GM19035 (cell line): ENCODE measurements around the gene BCL2L13.
A peak's percentile ranks its signal among the peaks of the same experiment; 100 is the strongest.
"Not testable (repeated sequence)": the region's sequence is repeated elsewhere in the genome, so short reads cannot be mapped to it uniquely, and the experiment has no call there.

Experiments
- ATAC-seq: cut with Tn5 transposase; IDR thresholded peaks from one replicate; pipeline ENCODE4 v1.9.1; 2021; ENCODE audit not compliant: unreplicated experiment

Gene BCL2L13

GRCh38 chr22:17634696-17635095 lies 3.9 kb upstream of the BCL2L13 start:
- no peak for ATAC-seq

- not testable (repeated sequence) for ATAC-seq
Observed at GRCh38 chr22:17636850-17637249, 1.7 kb upstream of the BCL2L13 start.

GRCh38 chr22:17637490-17638181 lies 921 bp upstream of the BCL2L13 start:
- no peak for ATAC-seq

DNA sequence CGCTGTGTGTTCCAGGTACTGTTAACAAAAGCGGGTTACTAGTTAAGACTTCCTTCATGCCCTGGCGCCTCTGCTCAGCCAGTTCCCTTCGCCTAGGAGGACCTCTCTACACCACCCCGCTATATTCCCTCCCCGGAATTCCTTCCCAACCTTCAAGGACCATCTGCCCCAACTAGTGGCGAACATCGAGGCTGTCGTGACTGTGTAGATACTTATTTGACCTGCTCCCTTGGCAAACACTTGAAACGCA lies 450 bp upstream of the BCL2L13 start:
- ATAC-seq, result peak; percentile 11

DNA sequence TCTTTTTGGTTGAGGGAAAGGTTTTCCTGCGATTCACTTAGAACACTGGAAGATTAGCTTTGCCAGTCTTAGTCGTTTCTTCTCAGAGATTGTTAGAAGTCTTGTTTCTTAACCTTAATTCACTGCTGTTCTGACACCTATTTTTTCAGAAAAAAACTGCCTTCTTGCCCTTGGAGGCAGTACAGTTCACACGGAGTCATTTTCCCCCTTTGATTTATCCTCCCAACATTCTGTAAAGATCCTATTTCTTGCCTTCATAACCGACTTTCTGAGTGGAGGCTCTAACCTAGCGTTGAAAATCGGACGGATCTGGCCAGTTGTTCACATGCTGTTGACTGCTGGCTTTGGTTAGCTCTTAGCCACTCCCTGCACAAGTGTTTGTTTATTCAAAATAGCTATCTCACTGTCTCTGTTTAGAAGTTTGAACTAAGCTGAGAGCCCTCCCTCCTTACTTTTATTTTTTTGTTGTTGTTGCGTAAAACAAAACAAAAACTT lies 737 bp downstream of the BCL2L13 start:
- no peak for ATAC-seq

DNA sequence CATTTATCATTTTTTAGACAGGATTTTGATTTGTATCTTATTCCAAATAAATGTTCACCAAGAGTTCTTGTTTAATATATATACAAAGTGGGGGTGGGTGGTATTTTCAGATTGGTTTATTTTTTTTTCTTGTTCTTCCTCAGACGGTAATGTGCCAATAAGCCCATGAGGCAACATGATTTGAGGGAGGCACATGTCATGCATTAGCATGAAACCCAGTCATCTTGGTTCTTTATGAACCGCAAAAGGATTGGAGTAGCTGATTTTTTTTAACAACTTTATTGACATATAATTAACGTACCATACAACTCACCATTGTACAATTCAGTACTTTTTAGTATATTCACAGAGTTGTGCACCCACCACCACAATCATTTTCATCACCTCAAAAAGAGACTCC lies 2.7 kb downstream of the BCL2L13 start:
- no peak for ATAC-seq

- ATAC-seq, result not testable (repeated sequence)
Observed at GRCh38 chr22:17642357-17642756, 3.8 kb downstream of the BCL2L13 start.

GRCh38 chr22:17647452-17647851 lies 8.9 kb downstream of the BCL2L13 start:
- no peak for ATAC-seq

- no peak for ATAC-seq
Observed at GRCh38 chr22:17647991-17648390, 9.4 kb downstream of the BCL2L13 start.

DNA sequence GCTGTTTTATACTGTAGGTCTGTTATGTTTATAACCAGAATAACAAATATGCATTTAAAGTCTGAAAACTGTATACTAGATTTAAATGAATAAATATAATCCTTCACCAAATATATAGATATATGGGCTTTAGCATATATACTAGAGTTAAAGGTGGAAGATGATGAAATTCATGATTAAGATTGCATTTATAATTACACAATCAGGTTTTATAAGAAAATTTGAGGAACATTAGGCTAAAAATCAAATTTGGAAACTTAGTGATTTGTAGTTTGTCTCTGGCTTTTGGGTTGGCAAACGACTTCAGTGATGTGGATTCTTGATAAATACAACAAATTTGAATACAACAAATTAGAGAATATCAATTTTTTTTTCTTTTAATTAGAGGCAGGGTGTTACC lies 10.0 kb downstream of the BCL2L13 start:
- ATAC-seq, result no peak

DNA sequence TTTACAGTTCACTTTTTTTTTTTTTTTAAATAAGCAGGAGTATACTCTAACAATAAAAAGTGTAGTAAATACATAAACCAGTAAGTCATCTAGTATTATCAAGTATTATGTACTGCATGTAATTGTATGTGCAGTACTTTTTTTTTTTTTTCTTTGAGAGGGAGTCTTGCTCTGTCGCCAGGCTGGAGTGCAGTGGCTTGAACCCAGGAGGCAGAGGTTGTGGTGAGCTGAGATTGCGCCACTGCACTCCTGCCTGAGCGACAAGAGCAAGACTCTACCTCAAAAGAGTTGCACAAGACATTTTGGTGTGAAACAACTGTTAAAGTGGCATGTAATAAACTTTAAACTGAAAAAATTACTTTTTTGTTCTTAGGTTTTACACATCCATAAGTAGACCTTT lies 16.7 kb downstream of the BCL2L13 start:
- no peak for ATAC-seq

DNA sequence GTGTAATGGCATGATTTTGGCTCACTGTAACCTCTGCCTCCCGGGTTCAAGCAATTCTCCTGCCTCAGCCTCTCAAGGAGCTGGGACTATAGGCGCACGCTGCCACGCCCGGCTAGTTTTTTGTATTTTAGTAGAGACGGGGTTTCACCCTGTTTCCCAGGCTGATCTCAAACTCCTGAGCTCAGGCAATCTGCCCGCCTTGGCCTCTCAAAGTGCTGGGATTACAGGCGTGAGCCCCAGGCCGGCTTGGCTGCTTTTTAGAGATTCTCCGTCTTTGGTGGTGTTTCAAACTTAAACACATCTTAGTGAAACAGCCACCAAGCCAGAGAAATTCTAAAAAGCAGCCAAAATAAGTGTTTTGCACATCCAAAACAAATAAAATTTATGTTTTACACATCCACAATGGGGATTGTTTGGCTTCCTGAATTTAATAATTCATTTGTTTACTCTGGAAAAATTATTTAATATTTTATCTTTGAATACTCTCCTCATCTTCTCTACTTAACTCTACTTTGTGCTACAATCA lies 18.4 kb downstream of the BCL2L13 start:
- ATAC-seq, result no peak

- no peak for ATAC-seq
Observed at GRCh38 chr22:17664414-17665055, 26.0 kb downstream of the BCL2L13 start.

- ATAC-seq, result no peak
Observed at GRCh38 chr22:17665248-17665647, 26.7 kb downstream of the BCL2L13 start.

- ATAC-seq, result no peak
Observed at GRCh38 chr22:17665854-17666253, 27.3 kb downstream of the BCL2L13 start.

DNA sequence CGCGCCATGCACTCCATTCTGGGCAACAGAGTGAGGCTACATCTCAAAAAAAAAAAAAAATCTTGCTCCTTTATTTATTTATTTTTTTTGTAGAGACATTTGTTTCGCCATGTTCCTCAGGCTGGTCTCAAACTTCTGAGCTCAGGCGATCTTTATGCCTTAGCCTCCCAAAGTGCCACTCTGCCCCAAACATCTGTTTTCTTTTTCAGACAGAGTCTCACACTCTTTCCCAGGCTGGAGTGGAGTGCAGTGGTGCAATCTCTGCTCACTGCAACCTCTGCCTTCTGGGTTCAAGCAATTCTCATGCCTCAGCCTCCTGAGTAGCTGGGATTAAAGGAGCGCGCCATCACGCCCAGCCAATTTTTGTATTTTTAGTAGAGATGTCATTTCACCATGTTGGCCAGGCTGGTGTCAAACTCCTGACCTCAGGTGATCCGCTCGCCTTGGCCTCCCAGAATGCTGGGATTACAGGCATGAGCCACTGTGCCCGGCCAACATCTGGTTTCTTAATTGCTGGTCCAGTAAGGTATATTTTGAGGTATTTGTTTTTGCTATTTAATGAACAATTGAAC lies 33.0 kb downstream of the BCL2L13 start:
- ATAC-seq, result not testable (repeated sequence)

GRCh38 chr22:17672417-17672991 lies 33.9 kb downstream of the BCL2L13 start:
- no peak for ATAC-seq

DNA sequence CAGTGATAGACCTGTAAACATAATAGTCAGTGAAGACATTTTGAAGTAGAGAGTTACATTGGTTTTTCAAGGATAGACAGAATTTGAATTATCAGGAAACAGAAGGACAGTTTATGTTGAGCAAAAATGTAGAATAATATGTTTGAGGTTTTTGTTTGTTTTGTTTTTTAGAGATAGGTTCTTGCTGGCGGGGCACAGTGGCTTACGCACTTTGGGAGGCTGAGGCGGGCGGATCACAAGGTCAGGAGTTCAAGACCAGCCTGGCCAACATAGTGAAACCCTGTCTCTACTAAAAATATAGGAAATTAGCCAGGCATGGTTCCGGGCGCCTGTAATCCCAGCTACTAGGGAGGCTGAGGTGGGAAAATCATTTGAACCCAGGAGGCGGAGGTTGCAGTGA lies 35.6 kb downstream of the BCL2L13 start:
- no peak for ATAC-seq

GRCh38 chr22:17675584-17675983 lies 37.0 kb downstream of the BCL2L13 start:
- ATAC-seq, result no peak

- ATAC-seq, result no peak
Observed at GRCh38 chr22:17678817-17679385, 40.3 kb downstream of the BCL2L13 start.

- ATAC-seq, result no peak
Observed at GRCh38 chr22:17684245-17684644, 45.7 kb downstream of the BCL2L13 start.

DNA sequence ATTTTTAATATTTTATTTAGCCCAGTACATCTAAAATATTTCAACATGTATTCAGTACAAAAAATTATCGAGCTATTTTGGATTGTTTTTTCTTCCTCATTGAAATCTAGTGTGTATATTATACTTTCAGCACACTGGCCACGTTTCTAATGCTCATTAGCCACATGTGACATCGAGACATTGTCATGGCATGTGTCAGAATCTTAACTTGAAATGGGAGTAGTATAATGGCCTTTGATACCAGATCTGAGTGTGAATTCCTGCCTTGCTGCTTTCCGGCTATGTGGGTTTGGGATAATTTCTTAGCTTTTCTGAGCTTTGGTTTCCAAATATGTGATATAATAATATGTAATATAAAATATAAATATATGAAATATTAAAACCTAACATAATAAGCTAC lies 54.3 kb downstream of the BCL2L13 start:
- no peak for ATAC-seq
